Measurements from ENCODE around the gene PPP3CA. TPM values are rescaled to one million over a fixed set of nuclear protein-coding genes. Genes with fewer than 3 reads are reported as not detected.

The PPP3CA gene
- total and polyA plus RNA-seq, 2 donors from 2014 or later: 6.9 to 31.5 TPM

- Histone ChIP-seq H3K9ac (ENCODE audit: low read length in 3 of 3) (no peak overlapping the region), H3K36me3 (ENCODE audit: control insufficient read depth in 2 of 3, insufficient read depth in 3 of 3, low read length in 3 of 3) (no peaks in the 10 kb centered on the region), H3K27me3 (ENCODE audit: control insufficient read depth, insufficient read depth, low read length) (no peaks in the 10 kb centered on the region), H3K4me1 (ENCODE audit: control insufficient read depth in 2 of 3, insufficient read depth in 2 of 3, low read depth in 1 of 3, low read length in 3 of 3) (no peaks in the 10 kb centered on the region), H3K9me3 (ENCODE audit: control insufficient read depth in 2 of 3, insufficient read depth in 1 of 3, low read length in 3 of 3) (no peaks in the 10 kb centered on the region), H3K4me3 (ENCODE audit: low read length in 3 of 3) (no peak overlapping the region), H3K27ac (ENCODE audit: low read depth in 2 of 2, low read length in 2 of 2) (no peak overlapping the region)
- intact Hi-C loops (cut with DNase I): no loop called here
- FAIRE-seq: no peak
- no peak for DNase-seq
- no peak for TF ChIP-seq CTCF (IDR thresholded peaks at IDR 0.05; ENCODE audit: borderline replicate concordance, extremely low read depth, insufficient read depth)
These were observed 222.0 kb downstream of the PPP3CA start for GRCh38 chr4:101125045-101125942.

DNA sequence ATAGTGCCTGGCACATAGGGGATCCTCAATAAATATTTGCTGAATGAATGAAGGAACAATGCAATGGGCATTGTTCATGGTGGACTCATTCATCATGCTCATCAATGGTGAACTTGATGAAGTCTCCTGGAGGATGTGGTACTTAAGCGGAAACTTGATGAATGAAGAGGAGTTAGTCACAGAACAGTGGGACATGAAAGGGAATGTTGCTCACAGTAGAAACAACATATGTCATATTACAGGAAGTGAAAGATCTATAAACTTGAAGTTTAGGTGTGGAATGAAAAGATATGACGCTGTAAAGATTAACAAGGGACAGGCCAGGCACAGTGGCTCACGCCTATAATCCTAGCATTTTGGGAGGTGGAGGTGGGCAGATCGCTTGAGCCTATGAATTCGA, 224.1 kb downstream of the PPP3CA start:
- Histone ChIP-seq H3K27ac (ENCODE audit: low read depth in 2 of 2, low read length in 2 of 2) (no peak overlapping the region), H3K4me1 (ENCODE audit: control insufficient read depth in 2 of 3, insufficient read depth in 2 of 3, low read depth in 1 of 3, low read length in 3 of 3) (no peaks in the 10 kb centered on the region), H3K9ac (ENCODE audit: low read length in 3 of 3) (no peak overlapping the region), H3K9me3 (ENCODE audit: control insufficient read depth in 2 of 3, insufficient read depth in 1 of 3, low read length in 3 of 3) (no peaks in the 10 kb centered on the region), H3K27me3 (ENCODE audit: control insufficient read depth, insufficient read depth, low read length) (no peaks in the 10 kb centered on the region), H3K36me3 (ENCODE audit: control insufficient read depth in 2 of 3, insufficient read depth in 3 of 3, low read length in 3 of 3) (no peaks in the 10 kb centered on the region), H3K4me3 (ENCODE audit: low read length in 3 of 3) (no peak overlapping the region)
- intact Hi-C loops (cut with DNase I): no loop called here
- no peak for FAIRE-seq
- TF ChIP-seq CTCF (IDR thresholded peaks at IDR 0.05; ENCODE audit: borderline replicate concordance, extremely low read depth, insufficient read depth): no peak
- DNase-seq: no peak

GRCh38 chr4:101122019-101122418, 225.3 kb downstream of the PPP3CA start:
- no peak for TF ChIP-seq CTCF (IDR thresholded peaks at IDR 0.05; ENCODE audit: borderline replicate concordance, extremely low read depth, insufficient read depth)
- Histone ChIP-seq H3K27ac (ENCODE audit: low read depth in 2 of 2, low read length in 2 of 2) (no peak overlapping the region), H3K4me1 (ENCODE audit: control insufficient read depth in 2 of 3, insufficient read depth in 2 of 3, low read depth in 1 of 3, low read length in 3 of 3) (no peaks in the 10 kb centered on the region), H3K27me3 (ENCODE audit: control insufficient read depth, insufficient read depth, low read length) (no peaks in the 10 kb centered on the region), H3K4me3 (ENCODE audit: low read length in 3 of 3) (no peak overlapping the region), H3K9me3 (ENCODE audit: control insufficient read depth in 2 of 3, insufficient read depth in 1 of 3, low read length in 3 of 3) (no peaks in the 10 kb centered on the region), H3K36me3 (ENCODE audit: control insufficient read depth in 2 of 3, insufficient read depth in 3 of 3, low read length in 3 of 3) (no peaks in the 10 kb centered on the region), H3K9ac (ENCODE audit: low read length in 3 of 3) (no peak overlapping the region)
- DNase-seq: no peak
- FAIRE-seq: no peak
- intact Hi-C loops (cut with DNase I): no loop called here
